RWPE2 (cell line): ENCODE data around the gene MSX1.

ENCODE experiments used
- ATAC-seq: fragments of 200-7000 bp; cut with Tn5 transposase; 3 replicates; pipeline ENCODE4 v1.9.1; 2021; ENCODE audit warnings: low read depth
- DNase-seq: peaks from one replicate; pipeline ENCODE4 v3.0.0-alpha.2; 2020; ENCODE audit warnings: low spot score
- H3K27ac ChIP-seq: fragments of 450-650 bp; 2 replicates; pipeline ENCODE4 v1.5.1; 2017; ENCODE audit warnings: mild to moderate bottlenecking; ENCODE audit not compliant: poor library complexity, severe bottlenecking
- H3K27me3 ChIP-seq: fragments of 250-450 bp; sonication (Bioruptor Pico); 2 replicates; pipeline ENCODE4 v1.5.1; 2021; ENCODE audit warnings: mild to moderate bottlenecking, moderate library complexity; ENCODE audit not compliant: insufficient read depth, poor library complexity, severe bottlenecking
- H3K36me3 ChIP-seq: fragments of 250-450 bp; sonication (Bioruptor Pico); 2 replicates; pipeline ENCODE4 v1.5.1; 2020; ENCODE audit warnings: low read depth, mild to moderate bottlenecking, moderate library complexity
- H3K4me1 ChIP-seq: fragments of 250-450 bp; sonication (Bioruptor Pico); 2 replicates; pipeline ENCODE4 v1.5.1; 2021; ENCODE audit warnings: mild to moderate bottlenecking, moderate library complexity; ENCODE audit not compliant: insufficient read depth, poor library complexity, severe bottlenecking
- H3K4me3 ChIP-seq: fragments of 250-450 bp; sonication (Bioruptor Pico); 2 replicates; pipeline ENCODE4 v1.5.1; 2021; ENCODE audit warnings: mild to moderate bottlenecking, moderate library complexity; ENCODE audit not compliant: severe bottlenecking
- H3K9me3 ChIP-seq: fragments of 250-450 bp; sonication (Bioruptor Pico); 2 replicates; pipeline ENCODE4 v1.5.1; 2021; ENCODE audit warnings: mild to moderate bottlenecking, moderate library complexity; ENCODE audit not compliant: severe bottlenecking
- CTCF ChIP-seq: fragments of 450-650 bp; IDR thresholded peaks from one replicate; pipeline ENCODE4 v1.5.1; 2017; ENCODE audit warnings: mild to moderate bottlenecking, moderate library complexity; ENCODE audit not compliant: poor library complexity, severe bottlenecking

The MSX1 gene

DNA sequence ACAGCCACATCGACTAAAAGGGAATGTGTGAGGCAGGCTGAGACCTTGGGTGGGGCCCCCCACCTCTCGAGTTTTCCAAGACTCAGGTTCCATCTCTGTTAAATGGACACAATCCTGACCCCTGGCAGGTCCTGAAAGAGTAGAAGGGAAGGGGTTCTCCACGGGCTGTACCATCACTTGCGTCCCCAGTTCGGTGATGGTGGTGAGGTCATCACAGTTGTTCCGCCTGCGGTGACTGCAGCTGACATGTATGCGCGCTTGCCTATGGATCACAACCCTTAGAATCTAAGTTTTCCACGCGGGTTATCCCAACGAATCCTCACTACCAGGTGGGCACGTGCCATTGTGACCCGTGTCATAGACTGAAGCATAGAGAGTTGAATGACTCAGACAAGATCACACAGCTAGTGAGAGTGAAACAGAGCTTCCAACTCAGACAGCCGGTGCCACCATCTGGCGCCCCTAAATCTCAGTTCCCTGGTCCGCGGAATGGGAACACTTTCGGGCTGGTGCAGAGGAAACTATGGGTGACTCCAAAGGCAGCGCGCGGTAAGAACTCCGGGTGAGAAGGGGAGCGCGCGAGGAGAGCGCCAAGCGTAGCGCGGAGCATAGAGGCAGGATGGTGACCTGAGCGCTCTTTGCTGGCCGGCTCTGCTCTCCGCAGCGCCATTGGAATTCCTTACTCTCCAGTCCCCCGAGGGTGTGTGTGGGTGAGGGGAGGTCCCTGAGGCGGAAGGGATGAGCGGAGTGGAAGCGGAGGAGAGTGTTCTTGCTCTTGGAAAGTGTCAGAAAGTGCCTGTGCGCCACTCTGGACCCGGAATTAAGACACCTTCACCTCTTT is 10.5 kb downstream of the MSX1 start:
- TF ChIP-seq CTCF = no peak
- ATAC-seq (no peak), DNase-seq (peak; percentile 25)
- Histone ChIP-seq H3K9me3 (no peaks in the 10 kb centered on the region), H3K4me3 (no peak overlapping the region), H3K4me1 (no peaks in the 10 kb centered on the region), H3K27me3 (peaks cover 98% of the 10 kb centered on the region), H3K36me3 (no peaks in the 10 kb centered on the region), H3K27ac (no peak overlapping the region)

DNA sequence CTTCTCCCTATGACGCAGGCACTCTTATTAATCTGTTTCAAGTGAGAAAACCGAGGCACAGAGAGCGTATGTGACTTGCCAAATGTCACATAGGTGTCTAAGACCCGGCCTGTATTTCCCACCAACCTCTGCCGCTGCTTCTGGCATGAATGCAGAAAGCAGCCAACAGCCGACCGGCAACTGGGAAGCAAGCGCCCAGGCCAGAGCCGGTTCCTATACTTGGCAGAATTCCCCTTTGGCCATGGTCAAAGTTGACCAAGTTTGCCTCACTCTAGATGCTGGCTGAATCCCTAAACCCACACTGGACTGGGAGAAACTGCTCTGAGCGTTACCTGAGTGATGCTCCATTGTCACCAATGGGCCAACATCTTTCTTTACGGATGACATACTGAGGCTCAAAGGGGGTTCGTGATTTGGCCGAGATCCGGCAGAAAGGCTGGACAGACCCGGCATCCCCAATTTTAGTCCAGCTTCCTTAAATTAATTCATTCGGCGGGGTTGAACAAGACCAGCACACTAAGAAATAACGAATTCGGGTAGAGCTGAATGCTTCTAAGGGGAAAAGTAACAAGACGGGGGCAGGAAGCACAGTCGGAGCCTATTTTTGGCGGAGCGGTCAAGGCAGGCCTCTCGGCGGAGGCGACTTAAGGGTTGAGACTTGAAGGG is 11.2 kb downstream of the MSX1 start:
- Histone ChIP-seq H3K36me3 (no peaks in the 10 kb centered on the region), H3K27ac (no peak overlapping the region), H3K27me3 (peaks cover 98% of the 10 kb centered on the region), H3K4me1 (no peaks in the 10 kb centered on the region), H3K9me3 (no peaks in the 10 kb centered on the region), H3K4me3 (no peak overlapping the region)
- ATAC-seq = no peak
- TF ChIP-seq CTCF = no peak
- DNase-seq = no peak

GRCh38 chr4:4871242-4871572 is 11.7 kb downstream of the MSX1 start:
- no peaks in the 10 kb centered on the region for H3K36me3 ChIP-seq
- no peak for TF ChIP-seq CTCF
- no peak overlapping the region for H3K4me3 ChIP-seq
- no peaks in the 10 kb centered on the region for H3K4me1 ChIP-seq
- no peaks in the 10 kb centered on the region for H3K9me3 ChIP-seq
- DNase-seq (no peak), ATAC-seq (no peak)
- H3K27me3 ChIP-seq = peaks cover 94% of the 10 kb centered on the region
- H3K27ac ChIP-seq = no peak overlapping the region

GRCh38 chr4:4871573-4872313 is 12.3 kb downstream of the MSX1 start:
- no peak for ATAC-seq
- DNase-seq = no peak
- peaks cover 89% of the 10 kb centered on the region for H3K27me3 ChIP-seq
- H3K4me3 ChIP-seq = no peak overlapping the region
- no peak for TF ChIP-seq CTCF
- no peaks in the 10 kb centered on the region for H3K36me3 ChIP-seq
- H3K4me1 ChIP-seq = no peaks in the 10 kb centered on the region
- no peak overlapping the region for H3K27ac ChIP-seq
- H3K9me3 ChIP-seq = no peaks in the 10 kb centered on the region
